Measurements from ENCODE around the gene FUZ.

Gene FUZ

DNA sequence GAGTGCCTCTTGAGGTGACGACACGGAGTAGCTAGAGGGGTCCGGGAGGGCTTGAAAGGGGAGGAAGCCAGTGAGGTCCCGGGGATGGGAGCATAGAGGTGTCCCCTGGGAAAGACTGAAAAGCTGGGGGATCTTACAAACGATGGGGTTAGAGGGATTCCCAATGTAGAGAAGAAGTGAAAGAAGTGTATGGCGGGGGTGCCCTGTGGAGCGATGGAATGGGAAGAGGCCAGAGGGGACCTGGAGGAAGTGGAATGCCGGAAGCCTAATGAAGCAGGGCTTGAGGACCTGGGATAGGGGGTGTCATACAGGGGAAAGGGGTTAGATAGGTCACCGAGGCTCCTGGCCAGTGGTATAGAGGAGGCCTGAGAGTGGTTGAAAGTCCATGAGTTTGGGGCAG lies 45.7 kb downstream of the FUZ start:
- peaks cover 29 to 31% of the 10 kb centered on the region in 2 donors for H3K4me1 Mint-ChIP-seq (ENCODE audit: low read depth in 2 of 2)
- H3K9me3 Mint-ChIP-seq, result no peaks in the 10 kb centered on the region
- ATAC-seq (replicated peaks), result no peak
- peak overlapping the region; percentile 75 to 93 for H3K27ac Mint-ChIP-seq
- peak overlapping the region; percentile 85 to 91 for H3K4me3 Mint-ChIP-seq
- no peak for DNase-seq
- H3K27me3 Mint-ChIP-seq, result no peaks in the 10 kb centered on the region
- peaks cover 21% of the 10 kb centered on the region for H3K36me3 Mint-ChIP-seq (ENCODE audit: insufficient read depth)

DNA sequence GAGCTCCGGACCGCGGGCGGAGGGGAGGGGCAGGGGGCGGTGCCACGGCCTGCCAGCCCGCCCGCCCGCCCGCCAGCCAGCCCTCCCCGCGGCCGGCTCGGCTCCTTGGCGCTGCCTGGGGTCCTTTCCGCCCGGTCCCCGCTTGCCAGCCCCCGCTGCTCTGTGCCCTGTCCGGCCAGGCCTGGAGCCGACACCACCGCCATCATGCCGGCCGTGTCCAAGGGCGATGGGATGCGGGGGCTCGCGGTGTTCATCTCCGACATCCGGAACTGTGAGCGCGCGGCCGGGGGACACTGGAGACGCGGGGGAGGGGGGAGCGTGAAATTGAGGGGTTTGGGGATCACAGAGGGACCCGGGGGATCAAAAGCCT lies 46.2 kb downstream of the FUZ start, which contains the start of gene AP2A1:
Gene AP2A1, plus strand, starts transcription at position 72 of the 370 bp plus-strand sequence. Its CDS starts 133 bp downstream, at position 205.
- H3K9me3 Mint-ChIP-seq, result no peaks in the 10 kb centered on the region
- peak within 1 kb of the TSS; percentile 75 to 93 for H3K27ac Mint-ChIP-seq
- no peaks in the 10 kb centered on the region for H3K27me3 Mint-ChIP-seq
- DNase-seq (no peak), ATAC-seq (replicated peaks) (no peak)
- H3K4me3 Mint-ChIP-seq, result peak within 1 kb of the TSS; percentile 85 to 91
- H3K4me1 Mint-ChIP-seq (ENCODE audit: low read depth in 2 of 2), result peaks cover 29 to 31% of the 10 kb centered on the region in 2 donors
- H3K36me3 Mint-ChIP-seq (ENCODE audit: insufficient read depth), result peaks cover 21% of the 10 kb centered on the region

DNA sequence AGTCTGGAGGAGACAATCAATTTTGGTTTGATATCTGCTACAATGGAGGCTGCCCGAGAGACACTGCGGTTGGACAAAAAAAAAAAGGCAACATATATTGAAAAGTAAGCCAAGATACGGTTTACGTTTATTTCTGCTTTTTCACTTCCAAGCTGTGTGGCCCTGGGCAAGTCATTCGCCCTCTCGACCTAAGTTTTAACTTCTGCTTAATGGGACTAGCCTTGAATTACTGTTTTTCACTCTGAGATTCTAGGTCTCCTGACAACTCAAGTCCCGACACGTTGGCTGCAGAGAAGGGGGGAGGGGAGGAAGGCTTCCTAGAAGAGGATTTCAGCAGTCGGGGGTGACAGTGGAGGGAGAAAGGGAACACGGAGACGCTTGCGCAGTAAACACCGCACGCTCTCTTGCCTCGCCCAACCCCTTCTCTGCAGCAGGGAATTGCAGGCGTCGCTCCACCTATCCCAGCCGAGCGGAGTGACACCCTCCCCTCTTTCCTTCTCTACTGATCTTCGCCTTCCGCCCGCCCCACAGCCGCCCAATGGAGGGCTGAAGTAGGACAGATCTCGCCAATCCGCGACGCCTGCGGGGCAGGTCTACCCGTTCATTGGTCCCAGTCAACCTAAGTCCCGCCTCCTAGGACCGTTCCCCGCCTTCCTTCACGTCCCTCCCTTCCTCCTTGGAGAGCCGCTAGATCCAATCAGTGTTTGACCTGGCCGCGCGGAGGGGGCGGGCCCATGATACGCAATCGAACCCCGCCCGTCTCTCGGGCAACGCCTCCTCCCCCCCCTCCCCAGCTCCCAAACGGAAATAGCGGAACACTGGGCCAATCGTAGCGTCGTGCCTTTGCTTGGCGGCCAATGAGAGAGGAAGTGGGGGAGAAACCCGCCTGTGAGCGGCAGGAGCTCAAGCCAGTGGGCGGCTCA lies 46.8 kb downstream of the FUZ start:
- no peaks in the 10 kb centered on the region for H3K27me3 Mint-ChIP-seq
- H3K4me3 Mint-ChIP-seq, result peak overlapping the region; percentile 85 to 91
- no peaks in the 10 kb centered on the region for H3K9me3 Mint-ChIP-seq
- peak; percentile 85 for ATAC-seq (replicated peaks)
- DNase-seq, result peak; percentile 97 to 98 (median 98)
- peak overlapping the region; percentile 75 to 93 for H3K27ac Mint-ChIP-seq
- peaks cover 15% of the 10 kb centered on the region for H3K36me3 Mint-ChIP-seq (ENCODE audit: insufficient read depth)
- peaks cover 26% of the 10 kb centered on the region in 2 donors for H3K4me1 Mint-ChIP-seq (ENCODE audit: low read depth in 2 of 2)

DNA sequence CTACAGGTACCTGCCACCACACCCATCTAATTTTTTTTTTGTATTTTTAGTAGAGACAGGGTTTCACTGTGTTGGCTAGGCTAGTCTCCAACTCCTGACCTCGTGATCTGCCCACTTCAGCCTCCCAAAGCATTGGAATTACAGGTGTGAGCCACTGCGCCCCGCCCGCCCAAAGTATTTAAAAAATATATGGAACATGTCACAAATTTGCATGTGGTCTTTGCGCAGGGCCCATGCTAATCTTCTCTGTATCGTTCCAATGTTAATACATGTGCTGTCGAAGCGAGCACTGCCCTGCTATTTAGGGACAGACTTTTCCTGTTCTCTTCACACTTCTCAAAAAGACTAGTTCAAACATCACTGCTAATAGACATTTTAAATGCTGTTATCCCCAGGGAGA lies 48.8 kb downstream of the FUZ start:
- no peaks in the 10 kb centered on the region for H3K9me3 Mint-ChIP-seq
- no peaks in the 10 kb centered on the region for H3K27me3 Mint-ChIP-seq
- H3K27ac Mint-ChIP-seq, result no peak overlapping the region
- DNase-seq, result no peak
- no peak for ATAC-seq (replicated peaks)
- peaks cover 23 to 24% of the 10 kb centered on the region in 2 donors for H3K4me1 Mint-ChIP-seq (ENCODE audit: low read depth in 2 of 2)
- H3K4me3 Mint-ChIP-seq, result peak overlapping the region in 1 of 2 donors; percentile 44
- peaks cover 13% of the 10 kb centered on the region for H3K36me3 Mint-ChIP-seq (ENCODE audit: insufficient read depth)

DNA sequence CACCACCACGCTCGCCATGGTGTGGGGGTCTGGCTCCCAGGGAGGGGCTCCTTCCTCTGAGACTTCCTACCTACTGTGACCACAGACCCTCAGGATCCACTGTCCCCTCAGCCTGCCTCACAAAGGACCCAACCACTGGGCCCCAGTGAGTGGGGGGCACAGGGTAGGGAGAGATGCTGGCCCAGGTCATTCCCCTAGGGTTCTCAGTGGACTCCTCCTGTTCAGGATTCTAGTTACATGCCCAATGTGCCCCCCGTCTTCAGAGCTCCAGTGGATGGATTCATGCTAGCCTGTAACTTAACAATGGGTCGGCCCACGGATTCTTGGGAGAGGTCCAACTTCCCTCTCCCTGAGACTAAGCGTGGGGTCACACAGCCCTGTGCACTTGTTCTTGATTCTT lies 49.9 kb downstream of the FUZ start, which contains the start of gene TSKS:
Gene TSKS, minus strand, starts transcription at position 77 of the 400 bp plus-strand sequence. Its CDS starts 59 bp downstream, at position 18.
- Mint-ChIP-seq H3K4me1 (ENCODE audit: low read depth in 2 of 2) (peaks cover 15% of the 10 kb centered on the region in 2 donors), H3K4me3 (no peak within 1 kb of the TSS), H3K9me3 (no peaks in the 10 kb centered on the region), H3K27ac (peak within 1 kb of the TSS; percentile 59 to 71), H3K27me3 (no peaks in the 10 kb centered on the region), H3K36me3 (ENCODE audit: insufficient read depth) (peaks cover 8% of the 10 kb centered on the region)
- ATAC-seq (replicated peaks) (no peak), DNase-seq (no peak)

DNA sequence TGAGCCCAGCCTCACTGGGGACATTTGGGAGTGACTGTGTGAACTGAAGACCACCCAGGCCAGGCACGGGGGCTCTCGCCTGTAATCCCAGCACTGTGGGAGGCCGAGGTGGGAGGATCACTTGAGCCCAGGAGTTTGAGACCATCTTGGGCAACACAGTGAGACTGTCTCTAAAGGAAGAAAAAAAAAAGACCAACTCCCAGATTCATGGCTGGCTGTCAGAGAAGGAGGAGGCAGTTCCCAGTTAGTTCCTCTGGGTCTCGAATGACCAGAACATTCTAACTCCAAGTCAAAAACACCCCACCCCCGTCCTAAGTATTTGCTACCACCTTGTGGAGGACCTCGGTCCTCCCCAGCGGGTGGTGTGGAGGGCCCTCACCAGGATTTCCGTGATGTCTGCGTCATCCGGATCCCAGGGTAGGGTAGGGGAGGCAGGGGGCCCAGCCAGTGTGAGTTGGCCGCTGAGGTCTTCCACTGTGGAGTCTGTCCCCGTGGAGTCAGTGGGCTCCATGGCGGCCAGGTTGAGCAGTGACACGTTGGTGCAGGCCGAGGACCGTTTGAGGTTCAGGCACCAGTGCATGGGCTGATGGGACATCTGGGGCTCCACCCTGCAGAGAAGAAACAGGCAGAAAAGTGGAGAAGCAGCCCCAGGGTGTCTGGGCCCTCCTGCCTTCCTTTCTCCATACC lies 51.3 kb downstream of the FUZ start:
- no peaks in the 10 kb centered on the region for H3K9me3 Mint-ChIP-seq
- peak overlapping the region; percentile 59 to 71 for H3K27ac Mint-ChIP-seq
- H3K36me3 Mint-ChIP-seq (ENCODE audit: insufficient read depth), result peaks cover 8% of the 10 kb centered on the region
- no peak for ATAC-seq (replicated peaks)
- H3K4me1 Mint-ChIP-seq (ENCODE audit: low read depth in 2 of 2), result peaks cover 4 to 5% of the 10 kb centered on the region in 2 donors
- no peak overlapping the region for H3K4me3 Mint-ChIP-seq
- DNase-seq, result no peak
- no peaks in the 10 kb centered on the region for H3K27me3 Mint-ChIP-seq

DNA sequence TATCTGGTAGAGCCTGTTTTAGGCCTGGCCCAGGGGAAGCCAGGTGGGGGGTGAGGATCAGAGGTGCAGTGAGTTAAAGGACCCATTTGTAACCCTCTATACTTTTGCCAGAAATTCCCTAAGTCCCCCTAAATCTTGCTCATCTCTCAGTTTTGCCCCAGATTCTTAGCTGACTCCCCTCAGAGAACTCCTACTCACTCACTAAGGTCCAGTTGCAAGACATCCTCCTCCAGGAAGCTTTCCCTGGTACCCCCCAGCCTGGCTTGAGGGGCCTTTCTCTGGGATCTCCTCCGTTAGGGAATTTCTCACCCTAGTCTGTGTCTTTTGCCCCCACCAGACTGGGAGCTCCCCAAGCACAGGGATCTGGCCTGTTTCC lies 51.9 kb downstream of the FUZ start:
- no peak overlapping the region for H3K4me3 Mint-ChIP-seq
- H3K36me3 Mint-ChIP-seq (ENCODE audit: insufficient read depth), result peaks cover 3% of the 10 kb centered on the region
- DNase-seq (no peak), ATAC-seq (replicated peaks) (no peak)
- H3K27me3 Mint-ChIP-seq, result no peaks in the 10 kb centered on the region
- peak overlapping the region in 1 of 2 donors; percentile 71 for H3K27ac Mint-ChIP-seq
- H3K4me1 Mint-ChIP-seq (ENCODE audit: low read depth in 2 of 2), result peaks cover 4% of the 10 kb centered on the region in 2 donors
- no peaks in the 10 kb centered on the region for H3K9me3 Mint-ChIP-seq

DNA sequence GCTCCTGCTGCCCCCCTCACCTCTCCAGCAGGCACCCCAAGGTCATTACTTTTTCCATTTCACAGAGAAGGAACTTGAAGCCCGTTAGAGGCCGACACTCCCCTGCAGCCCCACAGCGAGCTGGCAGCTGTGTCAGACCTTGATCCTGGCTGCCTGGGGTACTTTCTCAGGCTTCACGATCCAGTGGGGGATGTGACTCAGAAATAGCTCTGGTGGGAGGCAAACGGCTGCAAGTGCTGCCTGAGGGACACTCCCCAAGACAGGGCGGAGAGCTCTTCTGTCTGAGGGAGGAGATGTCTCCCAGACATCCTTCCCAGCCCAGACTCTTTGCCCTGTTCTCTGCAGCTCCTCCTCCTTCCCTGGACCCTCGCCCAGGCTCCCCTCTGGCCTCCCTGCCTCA lies 54.8 kb downstream of the FUZ start:
- Mint-ChIP-seq H3K36me3 (ENCODE audit: insufficient read depth) (peaks cover 3% of the 10 kb centered on the region), H3K4me1 (ENCODE audit: low read depth in 2 of 2) (no peaks in the 10 kb centered on the region), H3K27ac (peak overlapping the region in 1 of 2 donors; percentile 13), H3K9me3 (no peaks in the 10 kb centered on the region), H3K27me3 (no peaks in the 10 kb centered on the region), H3K4me3 (no peak overlapping the region)
- DNase-seq, result no peak
- no peak for ATAC-seq (replicated peaks)

Measured in effector memory CD8-positive, alpha-beta T cell (primary cell).